ENCODE results near the gene YAE1.

GRCh38 chr7:39618868-39619267 lies 52.7 kb downstream of the YAE1 start:
- TF ChIP-seq EP300 (IDR thresholded peaks at IDR 0.05; ENCODE audit: borderline replicate concordance) (no peak), RAD21 (IDR thresholded peaks at IDR 0.05; ENCODE audit: low read depth) (no peak), YY1 (IDR thresholded peaks at IDR 0.05; ENCODE audit: low read depth) (no peak), CREB1 (IDR thresholded peaks at IDR 0.05; ENCODE audit: low read depth) (no peak), TAF1 (IDR thresholded peaks at IDR 0.05; ENCODE audit: low read depth) (no peak), NFIC (IDR thresholded peaks at IDR 0.05) (no peak), TEAD4 (IDR thresholded peaks at IDR 0.05) (no peak), FOXM1 (IDR thresholded peaks at IDR 0.05; ENCODE audit: borderline replicate concordance, low read depth) (no peak), MAX (IDR thresholded peaks at IDR 0.05) (no peak)
